Endothelial cell (in vitro differentiated cells): Measurements from ENCODE around the gene TARS2. TPM values are rescaled to one million over a fixed set of nuclear protein-coding genes. Genes with fewer than 3 reads are reported as not detected.

Experiments used
- DNase-seq: peaks from one replicate; pipeline ENCODE4 v3.0.0; 2021; ENCODE audit warnings: low spot score
- H3K27ac Mint-ChIP-seq: one replicate; pipeline ENCODE4 v1.8.0; 2021; ENCODE audit warnings: mixed read lengths, inconsistent platforms; ENCODE audit not compliant: unreplicated experiment
- H3K27me3 Mint-ChIP-seq: one replicate; pipeline ENCODE4 v1.8.0; 2021; ENCODE audit warnings: mild to moderate bottlenecking, moderate library complexity, mixed read lengths, inconsistent platforms; ENCODE audit not compliant: unreplicated experiment
- H3K36me3 Mint-ChIP-seq: one replicate; pipeline ENCODE4 v1.8.0; 2021; ENCODE audit warnings: mild to moderate bottlenecking, low read depth, mixed read lengths, inconsistent platforms; ENCODE audit not compliant: unreplicated experiment
- H3K4me1 Mint-ChIP-seq: one replicate; pipeline ENCODE4 v1.8.0; 2021; ENCODE audit warnings: mild to moderate bottlenecking, mixed read lengths, inconsistent platforms; ENCODE audit not compliant: unreplicated experiment
- H3K4me3 Mint-ChIP-seq: one replicate; pipeline ENCODE4 v1.8.0; 2021; ENCODE audit warnings: mild to moderate bottlenecking, mixed read lengths, inconsistent platforms; ENCODE audit not compliant: unreplicated experiment
- H3K9me3 Mint-ChIP-seq: one replicate; pipeline ENCODE4 v1.8.0; 2021; ENCODE audit warnings: mixed read lengths, inconsistent platforms; ENCODE audit not compliant: unreplicated experiment
- total RNA-seq: library from RNA; stranded (reverse); fragmentation: NEBNext Ultra II Directional; extraction: Animal tissue kit (Norgen Biotek cat#: 25700); gene quantifications from one replicate; pipeline ENCODE4 v1.2.1, GENCODE V29; 2021; ENCODE audit not compliant: unreplicated experiment
- TF ChIP-seq, protein P1 (sequence below): fragments of 200-600 bp; sonication (generic); IDR thresholded peaks from one replicate; pipeline ENCODE4 v1.5.0; 2021; ENCODE audit warnings: antibody characterized with exemption; ENCODE audit not compliant: unreplicated experiment

Gene TARS2
- total RNA-seq, 1 donor from 2014 or later: 16.6 TPM

DNA sequence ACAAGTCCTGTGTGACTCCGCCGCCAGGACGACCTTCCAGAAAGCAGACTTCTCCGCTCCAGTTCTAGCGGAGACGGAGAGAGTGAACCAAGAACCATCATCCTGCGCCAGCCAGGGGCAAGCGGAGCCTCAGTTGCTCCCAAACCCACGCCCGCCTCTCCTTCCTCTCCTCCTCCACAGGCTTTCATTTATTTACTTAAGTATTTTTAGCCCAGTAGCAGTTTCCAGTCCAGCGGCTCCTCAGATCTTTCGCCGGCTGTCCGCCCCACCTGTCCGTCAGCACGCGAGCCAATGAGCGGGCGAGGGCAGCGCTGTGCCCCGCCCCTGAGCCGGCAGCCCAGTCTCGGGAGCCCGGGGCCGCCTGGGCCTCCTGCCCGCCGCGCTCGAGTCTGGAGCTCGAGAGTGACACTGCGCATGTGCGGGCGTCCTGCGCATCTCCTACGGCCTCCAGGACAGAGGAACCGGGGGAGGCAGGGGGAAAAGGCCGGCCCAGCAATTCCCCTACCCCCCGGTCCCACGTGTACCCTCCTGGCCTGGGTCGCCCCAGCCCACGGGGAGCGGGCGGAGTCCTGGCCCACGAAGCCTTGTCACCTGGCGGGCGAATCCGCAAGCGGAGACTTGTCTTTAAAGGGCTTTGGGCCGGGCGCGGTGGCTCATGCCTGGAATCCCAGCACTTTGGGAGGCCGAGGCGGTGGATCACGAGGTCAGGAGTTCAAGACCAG, 28.3 kb downstream of the TARS2 start, which contains the start of gene FALEC:
Gene FALEC, plus strand, starts transcription at position 425 of the 722 bp plus-strand sequence.
- H3K4me1 Mint-ChIP-seq: peaks cover 47% of the 10 kb centered on the region
- TF ChIP-seq, protein P1, sequence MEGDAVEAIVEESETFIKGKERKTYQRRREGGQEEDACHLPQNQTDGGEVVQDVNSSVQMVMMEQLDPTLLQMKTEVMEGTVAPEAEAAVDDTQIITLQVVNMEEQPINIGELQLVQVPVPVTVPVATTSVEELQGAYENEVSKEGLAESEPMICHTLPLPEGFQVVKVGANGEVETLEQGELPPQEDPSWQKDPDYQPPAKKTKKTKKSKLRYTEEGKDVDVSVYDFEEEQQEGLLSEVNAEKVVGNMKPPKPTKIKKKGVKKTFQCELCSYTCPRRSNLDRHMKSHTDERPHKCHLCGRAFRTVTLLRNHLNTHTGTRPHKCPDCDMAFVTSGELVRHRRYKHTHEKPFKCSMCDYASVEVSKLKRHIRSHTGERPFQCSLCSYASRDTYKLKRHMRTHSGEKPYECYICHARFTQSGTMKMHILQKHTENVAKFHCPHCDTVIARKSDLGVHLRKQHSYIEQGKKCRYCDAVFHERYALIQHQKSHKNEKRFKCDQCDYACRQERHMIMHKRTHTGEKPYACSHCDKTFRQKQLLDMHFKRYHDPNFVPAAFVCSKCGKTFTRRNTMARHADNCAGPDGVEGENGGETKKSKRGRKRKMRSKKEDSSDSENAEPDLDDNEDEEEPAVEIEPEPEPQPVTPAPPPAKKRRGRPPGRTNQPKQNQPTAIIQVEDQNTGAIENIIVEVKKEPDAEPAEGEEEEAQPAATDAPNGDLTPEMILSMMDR: no peak
- peak within 1 kb of the TSS; percentile 85 for H3K4me3 Mint-ChIP-seq
- peaks cover 17% of the 10 kb centered on the region for H3K27me3 Mint-ChIP-seq
- no peaks in the 10 kb centered on the region for H3K9me3 Mint-ChIP-seq
- peak; percentile 97 for DNase-seq
- H3K36me3 Mint-ChIP-seq: peaks cover 17% of the 10 kb centered on the region
- peak within 1 kb of the TSS; percentile 30 for H3K27ac Mint-ChIP-seq

DNA sequence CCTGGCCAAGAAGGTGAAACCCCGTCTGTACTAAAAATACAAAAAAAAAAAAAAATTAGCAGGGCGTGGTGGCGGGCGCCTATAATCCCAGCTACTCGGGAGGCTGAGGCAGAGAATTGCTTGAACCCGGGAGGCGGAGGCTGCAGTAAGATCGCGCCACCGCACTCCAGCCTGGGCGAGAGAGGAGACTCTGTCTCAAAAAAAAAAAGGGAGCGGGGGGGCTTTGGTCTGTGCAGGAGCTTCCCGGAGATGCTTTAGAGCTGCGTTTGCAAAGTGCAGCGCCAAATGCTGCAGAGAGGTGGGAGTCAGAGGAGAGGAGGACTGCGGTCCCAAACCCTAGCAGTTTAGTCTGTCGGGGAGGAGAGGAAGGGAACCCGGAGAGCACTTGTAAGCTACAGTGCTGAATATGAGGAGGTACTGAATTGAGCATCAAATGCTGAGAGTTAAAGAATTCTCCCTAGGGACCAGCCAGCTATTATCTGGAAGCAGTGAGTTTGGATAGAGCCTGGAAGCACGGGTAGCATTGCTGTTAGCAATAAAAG, 28.9 kb downstream of the TARS2 start:
- DNase-seq: no peak
- H3K4me1 Mint-ChIP-seq: peaks cover 41% of the 10 kb centered on the region
- H3K9me3 Mint-ChIP-seq: no peaks in the 10 kb centered on the region
- H3K36me3 Mint-ChIP-seq: peaks cover 12% of the 10 kb centered on the region
- peak overlapping the region; percentile 85 for H3K4me3 Mint-ChIP-seq
- H3K27me3 Mint-ChIP-seq: peaks cover 14% of the 10 kb centered on the region
- no peak overlapping the region for H3K27ac Mint-ChIP-seq
- TF ChIP-seq, protein P1: no peak

DNA sequence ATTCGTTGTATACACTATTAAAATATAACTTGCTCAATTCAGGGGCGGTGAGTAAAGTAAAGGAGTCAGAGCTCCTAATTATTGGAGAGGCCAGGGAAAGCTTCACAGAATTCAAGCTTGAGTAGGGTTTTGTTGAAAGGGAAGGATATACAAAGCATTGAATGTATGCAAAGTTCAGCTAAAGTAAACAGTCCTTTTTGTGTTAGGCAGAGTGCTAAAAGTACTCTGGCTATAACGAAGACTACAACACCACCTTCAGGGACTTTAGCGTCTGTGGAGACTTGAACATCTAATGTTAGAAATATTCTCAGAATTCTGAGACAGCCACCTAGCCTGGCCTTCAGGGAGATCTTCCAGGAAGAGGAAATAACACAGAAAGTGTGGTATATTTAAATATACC, 29.4 kb downstream of the TARS2 start:
- Mint-ChIP-seq H3K9me3 (no peaks in the 10 kb centered on the region), H3K4me1 (peaks cover 36% of the 10 kb centered on the region), H3K4me3 (peak overlapping the region; percentile 85), H3K27ac (no peak overlapping the region), H3K27me3 (peaks cover 14% of the 10 kb centered on the region), H3K36me3 (peaks cover 10% of the 10 kb centered on the region)
- DNase-seq: no peak
- TF ChIP-seq, protein P1: no peak

DNA sequence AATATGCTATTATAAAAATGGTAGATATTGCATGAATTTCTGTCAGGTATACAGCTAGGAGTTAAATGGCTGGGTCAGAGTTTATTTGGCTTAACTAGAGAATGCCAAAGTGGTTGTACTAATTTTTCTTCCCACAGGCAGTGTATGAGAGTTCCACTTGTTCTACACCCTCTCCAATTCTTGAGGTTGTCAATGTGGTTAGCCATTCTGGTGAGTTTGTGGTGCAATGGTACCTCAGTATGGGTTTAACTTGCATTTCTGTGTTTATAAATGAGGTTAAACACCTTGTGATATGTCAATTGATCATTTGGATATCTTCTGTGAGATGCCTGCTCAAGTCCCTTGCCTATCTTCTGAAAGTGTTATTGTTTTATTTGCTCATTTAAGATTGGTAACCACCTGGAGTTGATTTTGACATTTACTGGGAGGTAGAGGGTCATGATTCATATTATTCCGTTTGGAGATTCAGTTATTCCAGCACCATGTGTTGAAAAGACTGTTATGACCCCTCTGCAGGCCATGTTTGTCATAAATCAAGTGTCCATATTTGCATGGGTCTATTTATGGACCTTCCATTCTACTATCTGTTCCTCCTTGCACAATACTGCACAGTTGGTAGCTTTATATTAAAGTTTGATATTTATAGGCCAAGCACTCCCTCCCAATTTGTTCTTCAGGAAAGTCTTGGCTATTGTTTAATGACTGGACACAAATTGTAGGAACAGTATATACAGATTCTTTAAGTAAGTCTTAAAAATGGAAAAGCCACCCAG, 34.2 kb downstream of the TARS2 start:
- TF ChIP-seq, protein P1: no peak
- peaks cover 2% of the 10 kb centered on the region for H3K27me3 Mint-ChIP-seq
- no peaks in the 10 kb centered on the region for H3K9me3 Mint-ChIP-seq
- H3K36me3 Mint-ChIP-seq: no peaks in the 10 kb centered on the region
- DNase-seq: no peak
- H3K4me3 Mint-ChIP-seq: no peak overlapping the region
- H3K27ac Mint-ChIP-seq: no peak overlapping the region
- H3K4me1 Mint-ChIP-seq: peaks cover 8% of the 10 kb centered on the region

DNA sequence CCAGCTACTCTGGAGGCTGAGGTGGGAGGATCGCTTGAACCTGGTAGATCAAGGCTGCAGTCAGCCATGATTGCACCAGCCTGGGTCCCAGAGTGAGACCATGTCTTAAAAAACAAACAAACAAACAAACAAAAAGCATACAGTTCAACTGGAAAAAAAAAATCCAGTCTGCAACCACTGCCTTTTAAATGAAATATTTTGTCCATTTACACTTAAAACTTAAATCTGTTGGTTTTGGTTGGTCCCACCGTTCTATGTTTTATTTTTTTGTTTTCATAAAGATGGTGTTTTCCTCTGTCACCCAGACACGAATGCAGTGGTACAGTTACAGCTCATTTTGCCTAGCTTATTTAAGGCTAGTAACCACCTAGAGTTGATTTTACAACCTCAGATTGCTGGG, 38.1 kb downstream of the TARS2 start:
- Mint-ChIP-seq H3K36me3 (no peaks in the 10 kb centered on the region), H3K4me3 (no peak overlapping the region), H3K27ac (no peak overlapping the region), H3K27me3 (no peaks in the 10 kb centered on the region), H3K4me1 (peaks cover 3% of the 10 kb centered on the region), H3K9me3 (no peaks in the 10 kb centered on the region)
- no peak for DNase-seq
- TF ChIP-seq, protein P1: no peak
